Chondrocyte (in vitro differentiated cells): ENCODE results near the gene LNX1. TPM values are rescaled to one million over a fixed set of nuclear protein-coding genes. Genes with fewer than 3 reads are reported as not detected.

Experiments
- DNase-seq: peaks from one replicate; pipeline ENCODE4 v3.0.0; 2021; ENCODE audit warnings: mixed read lengths, low spot score
- H3K27ac Mint-ChIP-seq: one replicate; pipeline ENCODE4 v1.8.0; 2021; ENCODE audit warnings: mild to moderate bottlenecking, moderate library complexity, mixed read lengths; ENCODE audit not compliant: unreplicated experiment
- H3K27me3 Mint-ChIP-seq: 2 replicates; pipeline ENCODE4 v1.8.0; 2021; ENCODE audit warnings: low read depth, mixed read lengths
- H3K36me3 Mint-ChIP-seq: 2 replicates; pipeline ENCODE4 v1.8.0; 2021; ENCODE audit warnings: low read depth, mixed read lengths
- H3K4me1 Mint-ChIP-seq: 2 replicates; pipeline ENCODE4 v1.8.0; 2021; ENCODE audit warnings: low read depth, mild to moderate bottlenecking, mixed read lengths
- H3K4me3 Mint-ChIP-seq: one replicate; pipeline ENCODE4 v1.8.0; 2021; ENCODE audit warnings: mild to moderate bottlenecking, moderate library complexity, mixed read lengths; ENCODE audit not compliant: unreplicated experiment
- H3K9me3 Mint-ChIP-seq: 2 replicates; pipeline ENCODE4 v1.8.0; 2021; ENCODE audit warnings: low read depth, mixed read lengths
- total RNA-seq: library from RNA; stranded (reverse); gene quantifications from 3 replicates; pipeline ENCODE4 v1.2.1, GENCODE V29; 2021
- TF ChIP-seq, protein P1 (sequence below): fragments of 200-600 bp; sonication (generic); IDR thresholded peaks from 2 replicates; pipeline ENCODE4 v1.5.0; 2021; ENCODE audit warnings: antibody characterized with exemption, mild to moderate bottlenecking, moderate library complexity

The LNX1 gene
- total RNA-seq, 1 donor from 2014 or later, result 1.8 TPM

DNA sequence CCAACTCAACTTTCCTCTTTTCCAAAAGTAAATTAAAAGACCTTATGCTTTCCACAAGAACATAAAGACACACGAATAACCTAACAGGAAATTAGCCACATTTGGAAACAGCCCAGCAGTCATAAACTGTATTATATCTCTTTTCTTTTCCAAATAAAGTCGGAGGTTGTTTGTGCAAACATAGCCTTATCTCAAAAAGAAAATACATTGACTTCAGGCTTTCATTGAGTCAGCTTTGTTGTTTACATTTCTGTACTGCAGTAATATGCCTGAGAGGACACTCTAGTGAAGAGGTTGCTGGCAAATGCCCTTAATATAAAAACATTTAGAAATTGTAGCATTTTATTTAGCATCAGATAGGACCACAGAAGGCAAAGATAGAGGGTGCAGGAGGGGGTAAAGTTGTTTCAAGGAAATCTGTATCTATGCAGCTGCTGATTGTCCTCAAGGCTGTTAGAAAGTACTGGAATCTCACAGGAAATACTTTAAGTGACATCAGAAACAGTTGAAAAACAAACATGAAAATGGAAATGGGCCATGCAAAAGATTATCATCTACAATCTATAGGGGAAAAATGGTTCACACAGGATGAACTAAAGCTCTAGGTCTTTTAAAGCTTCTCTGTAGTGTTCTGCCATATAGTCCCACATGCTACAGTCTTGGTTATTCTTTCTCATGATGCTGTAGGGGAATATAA is 14.5 kb downstream of the LNX1 start:
- peaks cover 29% of the 10 kb centered on the region for H3K4me1 Mint-ChIP-seq
- H3K4me3 Mint-ChIP-seq, result no peak overlapping the region
- H3K9me3 Mint-ChIP-seq, result no peaks in the 10 kb centered on the region
- DNase-seq, result no peak
- peak overlapping the region; percentile 75 for H3K27ac Mint-ChIP-seq
- TF ChIP-seq, protein P1, sequence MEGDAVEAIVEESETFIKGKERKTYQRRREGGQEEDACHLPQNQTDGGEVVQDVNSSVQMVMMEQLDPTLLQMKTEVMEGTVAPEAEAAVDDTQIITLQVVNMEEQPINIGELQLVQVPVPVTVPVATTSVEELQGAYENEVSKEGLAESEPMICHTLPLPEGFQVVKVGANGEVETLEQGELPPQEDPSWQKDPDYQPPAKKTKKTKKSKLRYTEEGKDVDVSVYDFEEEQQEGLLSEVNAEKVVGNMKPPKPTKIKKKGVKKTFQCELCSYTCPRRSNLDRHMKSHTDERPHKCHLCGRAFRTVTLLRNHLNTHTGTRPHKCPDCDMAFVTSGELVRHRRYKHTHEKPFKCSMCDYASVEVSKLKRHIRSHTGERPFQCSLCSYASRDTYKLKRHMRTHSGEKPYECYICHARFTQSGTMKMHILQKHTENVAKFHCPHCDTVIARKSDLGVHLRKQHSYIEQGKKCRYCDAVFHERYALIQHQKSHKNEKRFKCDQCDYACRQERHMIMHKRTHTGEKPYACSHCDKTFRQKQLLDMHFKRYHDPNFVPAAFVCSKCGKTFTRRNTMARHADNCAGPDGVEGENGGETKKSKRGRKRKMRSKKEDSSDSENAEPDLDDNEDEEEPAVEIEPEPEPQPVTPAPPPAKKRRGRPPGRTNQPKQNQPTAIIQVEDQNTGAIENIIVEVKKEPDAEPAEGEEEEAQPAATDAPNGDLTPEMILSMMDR, result no peak
- H3K27me3 Mint-ChIP-seq, result no peaks in the 10 kb centered on the region
- H3K36me3 Mint-ChIP-seq, result no peaks in the 10 kb centered on the region

DNA sequence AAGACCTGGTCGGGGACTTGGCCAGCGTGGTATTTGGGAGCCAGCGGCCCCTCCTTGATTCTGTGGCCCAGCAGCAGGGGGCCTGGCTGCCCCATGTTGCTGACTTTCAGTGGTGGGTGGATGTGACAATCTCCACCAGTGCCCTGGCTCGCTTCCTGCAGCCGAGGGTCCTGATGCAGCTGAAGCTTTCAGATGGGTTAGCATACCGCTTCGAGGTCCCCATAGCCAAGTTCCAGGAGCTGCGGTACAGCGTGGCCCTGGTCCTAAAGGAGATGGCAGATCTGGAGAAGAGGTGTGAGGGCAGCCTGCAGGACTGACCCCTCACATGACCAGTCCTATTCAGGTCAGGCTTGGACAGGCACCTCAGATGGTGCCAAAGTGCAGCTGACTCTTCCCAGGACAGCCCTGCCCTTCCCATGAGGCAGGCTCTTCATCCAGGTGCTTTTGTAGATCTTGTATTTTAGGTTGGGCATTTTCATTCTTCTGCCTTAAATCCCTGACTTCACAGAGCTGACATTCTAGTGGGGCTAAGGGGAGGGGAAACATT is 15.1 kb downstream of the LNX1 start:
- H3K36me3 Mint-ChIP-seq, result no peaks in the 10 kb centered on the region
- no peaks in the 10 kb centered on the region for H3K27me3 Mint-ChIP-seq
- H3K4me3 Mint-ChIP-seq, result no peak overlapping the region
- H3K9me3 Mint-ChIP-seq, result no peaks in the 10 kb centered on the region
- DNase-seq, result no peak
- peaks cover 25% of the 10 kb centered on the region for H3K4me1 Mint-ChIP-seq
- no peak overlapping the region for H3K27ac Mint-ChIP-seq
- TF ChIP-seq, protein P1, result no peak

DNA sequence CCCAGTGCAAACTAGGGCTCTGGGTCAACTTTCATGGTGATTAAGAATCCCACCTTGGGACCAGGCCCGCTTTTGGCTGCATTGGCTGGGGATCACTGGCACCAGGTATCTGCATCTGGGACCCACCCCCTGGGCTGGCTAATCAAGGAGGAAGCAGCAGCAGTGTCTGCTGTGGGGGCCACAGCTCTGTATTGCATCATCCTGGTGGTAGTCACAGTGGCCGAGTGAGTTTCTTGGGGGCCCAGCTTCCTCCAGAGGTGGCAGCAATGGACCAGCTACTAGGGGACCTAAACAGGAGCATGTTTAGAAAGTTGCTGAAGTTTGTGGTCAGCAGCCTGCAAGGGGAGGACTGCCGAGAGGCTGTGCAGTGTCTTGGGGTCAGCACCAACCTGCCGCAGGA is 15.7 kb downstream of the LNX1 start:
- H3K36me3 Mint-ChIP-seq, result no peaks in the 10 kb centered on the region
- TF ChIP-seq, protein P1, result no peak
- H3K9me3 Mint-ChIP-seq, result no peaks in the 10 kb centered on the region
- peaks cover 23% of the 10 kb centered on the region for H3K4me1 Mint-ChIP-seq
- H3K27me3 Mint-ChIP-seq, result no peaks in the 10 kb centered on the region
- no peak for DNase-seq
- no peak overlapping the region for H3K4me3 Mint-ChIP-seq
- H3K27ac Mint-ChIP-seq, result no peak overlapping the region

DNA sequence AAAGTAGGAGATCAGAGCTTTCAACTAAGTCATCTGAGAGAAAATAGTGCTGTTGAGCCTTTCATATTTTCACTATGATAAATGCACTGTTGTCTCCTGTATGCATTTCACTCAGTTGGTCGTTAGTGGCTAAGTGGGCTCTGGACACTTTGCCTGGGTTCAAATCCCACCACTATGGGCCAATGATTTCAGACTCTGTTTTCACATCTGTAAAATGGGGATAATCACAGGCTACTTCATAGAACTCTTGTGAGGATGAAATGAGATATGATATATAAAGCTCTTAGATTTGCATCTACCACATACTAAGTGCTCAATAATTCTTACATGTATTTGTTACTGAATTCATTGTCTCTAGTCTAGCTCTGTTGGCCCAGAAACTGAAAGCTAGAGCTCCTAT is 16.8 kb downstream of the LNX1 start:
- no peak overlapping the region for H3K4me3 Mint-ChIP-seq
- DNase-seq, result no peak
- H3K27ac Mint-ChIP-seq, result no peak overlapping the region
- no peaks in the 10 kb centered on the region for H3K27me3 Mint-ChIP-seq
- TF ChIP-seq, protein P1, result no peak
- no peaks in the 10 kb centered on the region for H3K36me3 Mint-ChIP-seq
- peaks cover 17% of the 10 kb centered on the region for H3K4me1 Mint-ChIP-seq
- H3K9me3 Mint-ChIP-seq, result no peaks in the 10 kb centered on the region

DNA sequence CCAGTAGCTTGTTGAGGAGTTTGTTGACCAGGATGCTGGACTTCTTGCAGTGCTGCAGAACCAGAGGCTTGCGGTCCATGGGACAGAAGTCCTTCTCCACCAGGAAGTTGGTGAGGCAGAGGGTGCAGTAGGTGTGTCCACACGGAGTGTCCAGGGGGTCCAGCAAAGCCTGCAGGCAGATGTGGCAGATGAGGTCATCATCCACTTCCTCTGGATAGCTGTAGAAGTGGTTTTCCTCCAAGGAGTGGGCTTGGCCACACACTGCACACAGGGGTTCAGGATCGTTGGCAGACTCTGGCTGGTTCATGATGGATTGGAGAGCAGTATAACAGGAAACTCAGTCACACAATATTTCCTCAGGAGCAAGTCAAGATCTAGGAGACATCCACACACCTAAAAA is 17.6 kb downstream of the LNX1 start:
- Mint-ChIP-seq H3K4me3 (no peak overlapping the region), H3K9me3 (no peaks in the 10 kb centered on the region), H3K4me1 (peaks cover 17% of the 10 kb centered on the region), H3K27ac (no peak overlapping the region), H3K36me3 (no peaks in the 10 kb centered on the region), H3K27me3 (no peaks in the 10 kb centered on the region)
- no peak for DNase-seq
- TF ChIP-seq, protein P1, result no peak
